Upper lobe of left lung (tissue), 4 donors: ENCODE data around the gene ASTN2.

ENCODE experiments used
- EP300 ChIP-seq, 4 donors: sonication (generic); formaldehyde crosslinking; IDR thresholded peaks; one replicate each; pipeline ENCODE4 v1.5.1; 2017; ENCODE audit warnings: antibody characterized with exemption in 4 of 4, control low read depth in 2 of 4
- POLR2A ChIP-seq, 4 donors: fragments of 450-650 bp; IDR thresholded peaks; one replicate each; pipeline ENCODE4 v1.5.1; 2016 to 2017; ENCODE audit warnings: antibody characterized with exemption in 4 of 4, mild to moderate bottlenecking in 2 of 4
- POLR2AphosphoS5 ChIP-seq, 2 donors: sonication (generic); formaldehyde crosslinking; IDR thresholded peaks; one replicate each; pipeline ENCODE4 v1.5.1; 2017; ENCODE audit warnings: antibody characterized with exemption in 2 of 2
- TF ChIP-seq, protein P1 (sequence below), 6 experiments: fragments of 450-650 bp in 4 of 6; fragments of 200-600 bp in 2 of 6; sonication (generic) in 2 of 6; IDR thresholded peaks; one replicate each; pipeline ENCODE4 v1.5.1; 2016 to 2019; ENCODE audit warnings: antibody characterized with exemption in 6 of 6

DNA sequence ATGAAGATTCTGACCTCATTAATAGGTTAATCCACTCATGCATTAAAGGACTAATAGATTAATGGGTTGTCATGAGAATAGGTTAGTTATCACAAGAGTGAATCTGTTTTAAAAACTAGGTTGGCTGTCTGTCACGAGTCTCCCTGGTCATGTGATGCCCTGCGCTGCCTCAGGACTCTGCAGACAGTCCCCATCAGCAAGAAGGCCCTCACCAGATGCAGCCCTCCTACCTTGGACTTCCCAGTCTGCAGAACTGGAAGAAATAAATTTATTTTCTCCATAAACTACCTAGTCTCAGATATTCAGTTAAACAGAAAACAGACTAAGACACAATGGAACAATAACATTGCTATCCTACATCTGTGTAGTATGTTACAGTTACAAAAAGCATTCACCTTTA, 227.4 kb downstream of the ASTN2 start:
- TF ChIP-seq EP300 (IDR thresholded peaks at IDR 0.05) (no peak), POLR2A (IDR thresholded peaks at IDR 0.05) (no peak), POLR2AphosphoS5 (IDR thresholded peaks at IDR 0.05) (no peak)
- TF ChIP-seq, protein P1, sequence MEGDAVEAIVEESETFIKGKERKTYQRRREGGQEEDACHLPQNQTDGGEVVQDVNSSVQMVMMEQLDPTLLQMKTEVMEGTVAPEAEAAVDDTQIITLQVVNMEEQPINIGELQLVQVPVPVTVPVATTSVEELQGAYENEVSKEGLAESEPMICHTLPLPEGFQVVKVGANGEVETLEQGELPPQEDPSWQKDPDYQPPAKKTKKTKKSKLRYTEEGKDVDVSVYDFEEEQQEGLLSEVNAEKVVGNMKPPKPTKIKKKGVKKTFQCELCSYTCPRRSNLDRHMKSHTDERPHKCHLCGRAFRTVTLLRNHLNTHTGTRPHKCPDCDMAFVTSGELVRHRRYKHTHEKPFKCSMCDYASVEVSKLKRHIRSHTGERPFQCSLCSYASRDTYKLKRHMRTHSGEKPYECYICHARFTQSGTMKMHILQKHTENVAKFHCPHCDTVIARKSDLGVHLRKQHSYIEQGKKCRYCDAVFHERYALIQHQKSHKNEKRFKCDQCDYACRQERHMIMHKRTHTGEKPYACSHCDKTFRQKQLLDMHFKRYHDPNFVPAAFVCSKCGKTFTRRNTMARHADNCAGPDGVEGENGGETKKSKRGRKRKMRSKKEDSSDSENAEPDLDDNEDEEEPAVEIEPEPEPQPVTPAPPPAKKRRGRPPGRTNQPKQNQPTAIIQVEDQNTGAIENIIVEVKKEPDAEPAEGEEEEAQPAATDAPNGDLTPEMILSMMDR (IDR thresholded peaks at IDR 0.05) = no peak
